Thoracic aorta (tissue), 2 donors: ENCODE measurements around the gene NPLOC4. TPM values are rescaled to one million over a fixed set of nuclear protein-coding genes. Genes with fewer than 3 reads are reported as not detected.

Experiments
- ATAC-seq: fragments of 150-250 bp; one replicate; pipeline ENCODE4 v1.8.0; 2017; ENCODE audit warnings: low read depth; ENCODE audit not compliant: insufficient number of reproducible peaks, low FRiP score
- DNase-seq: peaks from one replicate; pipeline ENCODE4 v3.0.0-alpha.2; 2020; ENCODE audit warnings: low spot score
- H3K27ac ChIP-seq, 2 donors: fragments of 200-600 bp; sonication (generic); 1 replicate in 1 of 2; 2 replicates in 1 of 2; pipeline ENCODE4 v1.5.1; 2016; ENCODE audit warnings: mild to moderate bottlenecking in 2 of 2, moderate library complexity in 2 of 2
- H3K27me3 ChIP-seq: fragments of 200-600 bp; sonication (generic); replicated peaks from 2 replicates; pipeline ENCODE4 v1.6.0; 2016; ENCODE audit warnings: mild to moderate bottlenecking; ENCODE audit not compliant: insufficient read depth
- H3K36me3 ChIP-seq: fragments of 200-600 bp; sonication (generic); one replicate; pipeline ENCODE4 v1.5.1; 2016
- H3K4me1 ChIP-seq, 2 donors: fragments of 200-600 bp; sonication (generic); 1 replicate in 1 of 2; 2 replicates in 1 of 2; pipeline versions ENCODE4 v1.5.1 to v1.6.0; 2016; ENCODE audit warnings: low read depth in 2 of 2, mild to moderate bottlenecking in 1 of 2; ENCODE audit not compliant: control insufficient read depth in 1 of 2
- H3K4me3 ChIP-seq: fragments of 200-600 bp; sonication (generic); 2 replicates; pipeline ENCODE4 v1.5.1; 2016; ENCODE audit warnings: mild to moderate bottlenecking
- H3K9me3 ChIP-seq: fragments of 200-600 bp; sonication (generic); 2 replicates; pipeline ENCODE4 v1.5.1; 2016
- total RNA-seq, 2 donors: library from RNA; depleted of rRNA; stranded (reverse); fragments of >200 nt; gene quantifications; one replicate each; pipeline versions ENCODE4 v1.1.0 to v1.2.3, GENCODE V29; 2016
- TF ChIP-seq, protein P1 (sequence below): fragments of 200-600 bp; sonication (generic); IDR thresholded peaks from one replicate; pipeline ENCODE4 v1.5.1; 2019; ENCODE audit warnings: antibody characterized with exemption

The NPLOC4 gene
- total RNA-seq, 2 donors from 2014 or later, result 77.3 to 105 TPM

DNA sequence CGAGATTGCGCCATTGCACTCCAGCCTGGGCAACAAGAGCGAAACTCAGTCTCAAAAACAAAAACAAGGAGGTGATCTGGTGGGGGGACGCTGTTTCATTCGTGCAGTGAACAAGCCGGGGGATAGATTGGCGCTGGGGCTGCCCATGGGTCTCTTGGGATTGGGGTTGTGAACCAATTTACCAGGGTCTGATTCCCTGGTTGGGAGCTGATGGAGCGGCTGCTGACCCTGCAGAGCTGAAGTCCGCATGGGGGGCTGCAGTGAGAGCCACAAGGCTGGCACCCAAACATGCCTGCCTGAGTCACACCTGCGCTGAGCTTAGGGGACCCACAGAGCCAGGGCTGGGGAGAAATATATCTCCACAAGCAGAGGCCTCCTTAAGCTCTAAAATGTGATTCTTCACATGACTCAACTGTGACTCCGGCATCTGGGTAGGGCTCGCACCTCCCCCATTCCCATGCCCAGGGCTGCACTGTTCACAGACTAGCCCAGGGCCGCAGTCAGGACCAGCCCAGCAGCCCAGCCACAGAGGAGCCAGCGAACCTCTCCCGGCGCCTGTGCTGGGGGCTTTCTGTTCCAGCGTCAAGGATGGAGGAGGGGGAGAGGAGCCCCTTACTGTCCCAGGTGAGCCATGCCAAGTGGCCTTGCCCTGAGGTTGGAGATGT is 5.0 kb upstream of the NPLOC4 start:
- Histone ChIP-seq H3K27ac (no peak overlapping the region), H3K36me3 (no peaks in the 10 kb centered on the region), H3K4me1 (peaks cover 0 to 4% of the 10 kb centered on the region in 2 donors), H3K27me3 (no peaks in the 10 kb centered on the region), H3K9me3 (no peaks in the 10 kb centered on the region), H3K4me3 (no peak overlapping the region)
- TF ChIP-seq, protein P1, sequence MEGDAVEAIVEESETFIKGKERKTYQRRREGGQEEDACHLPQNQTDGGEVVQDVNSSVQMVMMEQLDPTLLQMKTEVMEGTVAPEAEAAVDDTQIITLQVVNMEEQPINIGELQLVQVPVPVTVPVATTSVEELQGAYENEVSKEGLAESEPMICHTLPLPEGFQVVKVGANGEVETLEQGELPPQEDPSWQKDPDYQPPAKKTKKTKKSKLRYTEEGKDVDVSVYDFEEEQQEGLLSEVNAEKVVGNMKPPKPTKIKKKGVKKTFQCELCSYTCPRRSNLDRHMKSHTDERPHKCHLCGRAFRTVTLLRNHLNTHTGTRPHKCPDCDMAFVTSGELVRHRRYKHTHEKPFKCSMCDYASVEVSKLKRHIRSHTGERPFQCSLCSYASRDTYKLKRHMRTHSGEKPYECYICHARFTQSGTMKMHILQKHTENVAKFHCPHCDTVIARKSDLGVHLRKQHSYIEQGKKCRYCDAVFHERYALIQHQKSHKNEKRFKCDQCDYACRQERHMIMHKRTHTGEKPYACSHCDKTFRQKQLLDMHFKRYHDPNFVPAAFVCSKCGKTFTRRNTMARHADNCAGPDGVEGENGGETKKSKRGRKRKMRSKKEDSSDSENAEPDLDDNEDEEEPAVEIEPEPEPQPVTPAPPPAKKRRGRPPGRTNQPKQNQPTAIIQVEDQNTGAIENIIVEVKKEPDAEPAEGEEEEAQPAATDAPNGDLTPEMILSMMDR, result no peak
- ATAC-seq, result no peak
- DNase-seq, result no peak

DNA sequence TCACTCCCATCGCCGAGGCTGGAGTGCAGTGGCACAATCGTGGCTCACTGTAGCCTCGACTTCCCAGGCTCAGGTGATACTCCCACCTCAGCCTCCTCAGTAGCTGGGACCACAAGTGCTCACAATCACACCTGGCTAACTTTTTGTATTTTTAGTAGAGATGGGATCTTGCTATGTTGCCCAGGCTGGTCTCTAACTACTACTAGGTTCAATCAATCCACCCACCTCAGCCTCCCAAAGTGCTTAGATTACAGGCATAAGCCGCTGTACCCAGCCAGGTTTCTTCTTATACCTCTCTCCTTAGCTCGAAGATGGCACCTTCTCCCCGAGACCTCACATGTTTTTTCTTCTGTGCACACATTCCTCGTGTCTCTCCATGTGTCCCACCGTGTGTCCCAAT is 3.1 kb upstream of the NPLOC4 start:
- Histone ChIP-seq H3K4me1 (peaks cover 11 to 17% of the 10 kb centered on the region in 2 donors), H3K9me3 (no peaks in the 10 kb centered on the region), H3K36me3 (no peaks in the 10 kb centered on the region), H3K4me3 (no peak overlapping the region), H3K27ac (no peak overlapping the region), H3K27me3 (no peaks in the 10 kb centered on the region)
- ATAC-seq, result no peak
- DNase-seq, result no peak
- TF ChIP-seq, protein P1, result no peak

DNA sequence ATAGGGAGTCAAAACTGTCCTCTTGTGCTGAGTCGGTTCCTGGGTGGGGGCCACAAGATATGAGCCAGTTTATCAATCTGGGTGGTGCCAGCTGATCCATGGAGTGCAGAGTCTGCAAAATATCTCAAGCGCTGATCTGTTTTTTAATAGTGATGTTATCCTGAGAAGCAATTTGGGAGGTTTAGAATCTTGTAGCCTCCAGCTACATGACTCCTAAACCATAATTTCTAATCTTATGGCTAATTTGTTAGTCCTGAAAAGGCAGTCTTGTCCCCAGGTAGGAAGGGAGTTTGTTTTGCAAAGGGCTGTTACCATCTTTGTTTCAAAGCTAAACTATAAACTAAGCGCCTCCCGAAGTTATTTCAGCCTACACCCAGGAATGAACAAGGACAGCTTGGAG is 1.8 kb upstream of the NPLOC4 start:
- no peak for DNase-seq
- TF ChIP-seq, protein P1, result no peak
- H3K27me3 ChIP-seq, result no peaks in the 10 kb centered on the region
- H3K4me3 ChIP-seq, result no peak overlapping the region
- ATAC-seq, result no peak
- H3K27ac ChIP-seq, result no peak overlapping the region
- peaks cover 23 to 31% of the 10 kb centered on the region in 2 donors for H3K4me1 ChIP-seq
- H3K36me3 ChIP-seq, result no peaks in the 10 kb centered on the region
- H3K9me3 ChIP-seq, result no peaks in the 10 kb centered on the region

DNA sequence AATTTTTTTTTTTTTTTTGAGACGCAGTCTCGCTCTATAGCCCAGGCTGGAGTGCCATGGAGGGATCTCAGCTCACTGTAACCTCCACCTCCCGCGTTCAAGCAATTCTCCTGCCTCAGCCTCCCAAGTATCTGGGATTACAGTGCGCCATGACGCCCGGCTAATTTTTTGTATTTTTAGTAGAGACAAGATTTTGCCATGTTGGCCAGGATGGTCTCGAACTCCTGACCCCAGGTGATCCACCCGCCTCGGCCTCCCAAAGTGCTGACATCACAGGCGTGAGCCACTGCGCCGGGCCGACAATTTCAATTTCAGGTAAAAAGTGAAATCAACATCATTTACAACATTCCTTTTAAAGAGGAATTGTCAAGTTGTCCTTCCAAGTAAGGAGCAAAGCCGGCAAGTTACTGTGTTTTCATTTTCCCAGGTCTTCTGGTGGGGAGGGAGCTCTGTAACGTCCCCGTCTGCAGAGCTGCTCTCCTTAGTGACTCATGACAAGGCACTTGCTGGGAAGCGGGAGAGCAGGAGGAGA is 873 bp downstream of the NPLOC4 start:
- H3K27me3 ChIP-seq, result no peaks in the 10 kb centered on the region
- H3K4me3 ChIP-seq, result peak overlapping the region; percentile 91
- DNase-seq (no peak), ATAC-seq (peak; percentile 35)
- peaks cover 24 to 36% of the 10 kb centered on the region in 2 donors for H3K4me1 ChIP-seq
- H3K9me3 ChIP-seq, result no peaks in the 10 kb centered on the region
- TF ChIP-seq, protein P1, result no peak
- H3K27ac ChIP-seq, result peak overlapping the region; percentile 71 to 78
- no peaks in the 10 kb centered on the region for H3K36me3 ChIP-seq

DNA sequence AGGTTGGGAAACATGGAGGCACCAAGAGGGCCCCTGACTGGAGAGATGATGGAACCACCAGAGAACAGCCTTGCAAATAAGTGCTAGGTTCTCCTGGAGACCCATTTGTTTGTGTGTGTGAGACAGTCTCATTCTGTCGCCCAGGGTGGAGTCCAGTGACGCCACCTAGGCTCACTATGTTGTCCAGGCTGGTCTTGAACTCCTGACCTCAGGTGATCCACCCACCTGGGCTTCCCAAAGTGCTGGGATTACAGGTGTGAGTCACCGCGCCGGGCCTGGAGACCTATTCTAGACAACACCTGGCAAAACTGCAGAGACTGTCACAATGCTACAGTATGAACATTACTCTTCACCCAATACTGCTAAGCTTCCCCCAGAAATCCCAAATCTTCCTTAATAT is 1.5 kb downstream of the NPLOC4 start:
- TF ChIP-seq, protein P1, result no peak
- ATAC-seq (no peak), DNase-seq (no peak)
- Histone ChIP-seq H3K27me3 (no peaks in the 10 kb centered on the region), H3K27ac (no peak overlapping the region), H3K36me3 (no peaks in the 10 kb centered on the region), H3K4me1 (peaks cover 24 to 36% of the 10 kb centered on the region in 2 donors), H3K9me3 (no peaks in the 10 kb centered on the region), H3K4me3 (peak overlapping the region; percentile 91)
